Measurements from ENCODE around the gene SNAPC1. TPM values are rescaled to one million over a fixed set of nuclear protein-coding genes. Genes with fewer than 3 reads are reported as not detected.

SNAPC1 gene
- total and polyA plus RNA-seq, 2 donors (not counting 1 experiment from before 2014, with no cell fraction given), result 23.4 to 29.6 TPM

DNA sequence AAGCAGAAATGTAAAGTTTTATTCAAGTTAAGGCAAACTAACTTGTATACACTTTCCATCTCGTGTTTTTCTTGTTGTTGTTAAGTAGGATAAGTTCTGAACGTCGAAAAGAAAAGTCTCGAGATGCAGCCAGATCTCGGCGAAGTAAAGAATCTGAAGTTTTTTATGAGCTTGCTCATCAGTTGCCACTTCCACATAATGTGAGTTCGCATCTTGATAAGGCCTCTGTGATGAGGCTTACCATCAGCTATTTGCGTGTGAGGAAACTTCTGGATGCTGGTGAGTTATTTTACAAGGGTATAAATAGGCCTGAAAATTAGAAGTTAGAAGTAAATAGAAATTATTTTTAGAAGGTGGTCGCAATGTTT is 41.9 kb upstream of the SNAPC1 start:
- Histone ChIP-seq H2AFZ (ENCODE audit: low read length) (no peak overlapping the region), H3K27ac (ENCODE audit: insufficient read depth, low read length) (no peak overlapping the region), H3K9ac (ENCODE audit: insufficient read depth, low read length) (no peak overlapping the region), H3K4me1 (ENCODE audit: control insufficient read depth, extremely low read depth, insufficient read depth, low read length) (no peaks in the 10 kb centered on the region), H3K27me3 (ENCODE audit: control insufficient read depth, insufficient read depth, low read length) (no peaks in the 10 kb centered on the region), H3K79me2 (ENCODE audit: control insufficient read depth, insufficient read depth, low read length) (peaks cover 93% of the 10 kb centered on the region), H4K20me1 (ENCODE audit: control insufficient read depth, extremely low read depth, insufficient read depth, low read length) (peaks cover 13% of the 10 kb centered on the region), H3K4me3 (replicated peaks in 1 of 4; ENCODE audit: control extremely low read depth in 1 of 4, insufficient read depth in 1 of 4, low read depth in 3 of 4, low read length in 4 of 4) (no peak overlapping the region), H3K36me3 (ENCODE audit: control insufficient read depth, insufficient read depth, low read length) (peaks cover 1% of the 10 kb centered on the region), H3K4me2 (ENCODE audit: extremely low read depth, insufficient read depth, low read length) (no peak overlapping the region), H3K9me3 (ENCODE audit: control insufficient read depth, insufficient read depth, low read depth, low read length) (no peaks in the 10 kb centered on the region)
- TF ChIP-seq CTCF (conservative IDR thresholded peaks at IDR 0.05 in 1 of 2, IDR thresholded peaks at IDR 0.05 in 1 of 2; ENCODE audit: low read depth in 1 of 2, low read length in 2 of 2) (no peak), EZH2 (IDR thresholded peaks at IDR 0.05; ENCODE audit: low read length, missing control alignments) (no peak)
- DNase-seq (ENCODE audit: low read depth in 2 of 2), result peak in 1 of 2 donors; percentile 61

DNA sequence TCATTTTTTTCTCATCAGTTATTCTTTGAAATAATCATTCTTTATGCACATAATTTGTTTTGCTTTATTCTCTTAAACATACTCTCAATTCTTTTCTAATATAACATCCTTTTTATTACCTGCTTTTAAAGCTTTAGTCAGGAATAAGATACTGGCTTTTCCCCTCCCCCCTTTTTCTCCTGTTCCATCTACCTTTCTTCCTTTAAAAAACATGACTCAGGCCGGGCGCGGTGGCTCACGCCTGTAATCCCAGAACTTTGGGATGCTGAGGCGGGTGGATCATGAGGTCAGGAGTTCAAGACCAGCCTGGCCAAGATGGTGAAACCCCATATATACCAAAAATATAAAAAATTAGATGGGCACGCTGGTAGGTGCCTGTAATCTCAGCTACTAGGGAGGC is 41.5 kb upstream of the SNAPC1 start:
- no peak overlapping the region for H3K4me2 ChIP-seq (ENCODE audit: extremely low read depth, insufficient read depth, low read length)
- H3K4me3 ChIP-seq (replicated peaks in 1 of 4; ENCODE audit: control extremely low read depth in 1 of 4, insufficient read depth in 1 of 4, low read depth in 3 of 4, low read length in 4 of 4), result no peak overlapping the region
- H2AFZ ChIP-seq (ENCODE audit: low read length), result no peak overlapping the region
- H3K4me1 ChIP-seq (ENCODE audit: control insufficient read depth, extremely low read depth, insufficient read depth, low read length), result no peaks in the 10 kb centered on the region
- H3K9ac ChIP-seq (ENCODE audit: insufficient read depth, low read length), result no peak overlapping the region
- no peaks in the 10 kb centered on the region for H3K27me3 ChIP-seq (ENCODE audit: control insufficient read depth, insufficient read depth, low read length)
- H3K9me3 ChIP-seq (ENCODE audit: control insufficient read depth, insufficient read depth, low read depth, low read length), result no peaks in the 10 kb centered on the region
- peaks cover 93% of the 10 kb centered on the region for H3K79me2 ChIP-seq (ENCODE audit: control insufficient read depth, insufficient read depth, low read length)
- H3K27ac ChIP-seq (ENCODE audit: insufficient read depth, low read length), result no peak overlapping the region
- peaks cover 1% of the 10 kb centered on the region for H3K36me3 ChIP-seq (ENCODE audit: control insufficient read depth, insufficient read depth, low read length)
- H4K20me1 ChIP-seq (ENCODE audit: control insufficient read depth, extremely low read depth, insufficient read depth, low read length), result peaks cover 13% of the 10 kb centered on the region
- no peak for DNase-seq (ENCODE audit: low read depth in 2 of 2)
- TF ChIP-seq EZH2 (IDR thresholded peaks at IDR 0.05; ENCODE audit: low read length, missing control alignments), result no peak
- no peak for TF ChIP-seq CTCF (conservative IDR thresholded peaks at IDR 0.05 in 1 of 2, IDR thresholded peaks at IDR 0.05 in 1 of 2; ENCODE audit: low read depth in 1 of 2, low read length in 2 of 2)

DNA sequence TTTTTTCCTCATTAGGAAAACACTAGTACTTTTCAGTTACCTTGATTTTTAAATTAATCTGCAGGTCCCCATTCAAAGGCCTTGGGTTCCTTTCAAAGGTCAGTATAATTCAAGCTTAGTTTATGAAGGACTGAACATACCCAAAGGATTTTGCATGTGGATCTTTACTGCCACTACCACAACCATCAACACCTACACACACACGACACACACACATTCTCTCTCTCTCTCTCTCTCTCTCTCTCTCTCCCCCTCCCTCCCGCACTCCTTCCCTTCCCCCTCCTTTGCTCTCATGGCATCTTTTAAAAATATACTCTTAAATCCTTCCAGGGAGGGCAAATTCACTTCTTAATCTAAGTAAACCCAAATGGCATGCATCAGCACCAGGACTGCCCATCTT is 38.1 kb upstream of the SNAPC1 start:
- Histone ChIP-seq H3K4me2 (ENCODE audit: extremely low read depth, insufficient read depth, low read length) (no peak overlapping the region), H4K20me1 (ENCODE audit: control insufficient read depth, extremely low read depth, insufficient read depth, low read length) (no peaks in the 10 kb centered on the region), H3K36me3 (ENCODE audit: control insufficient read depth, insufficient read depth, low read length) (peaks cover 8% of the 10 kb centered on the region), H3K4me1 (ENCODE audit: control insufficient read depth, extremely low read depth, insufficient read depth, low read length) (no peaks in the 10 kb centered on the region), H3K4me3 (replicated peaks in 1 of 4; ENCODE audit: control extremely low read depth in 1 of 4, insufficient read depth in 1 of 4, low read depth in 3 of 4, low read length in 4 of 4) (no peak overlapping the region), H2AFZ (ENCODE audit: low read length) (no peak overlapping the region), H3K9ac (ENCODE audit: insufficient read depth, low read length) (no peak overlapping the region), H3K79me2 (ENCODE audit: control insufficient read depth, insufficient read depth, low read length) (peaks cover 89% of the 10 kb centered on the region), H3K9me3 (ENCODE audit: control insufficient read depth, insufficient read depth, low read depth, low read length) (no peaks in the 10 kb centered on the region), H3K27ac (ENCODE audit: insufficient read depth, low read length) (no peak overlapping the region), H3K27me3 (ENCODE audit: control insufficient read depth, insufficient read depth, low read length) (no peaks in the 10 kb centered on the region)
- no peak for DNase-seq (ENCODE audit: low read depth in 2 of 2)
- TF ChIP-seq CTCF (conservative IDR thresholded peaks at IDR 0.05 in 1 of 2, IDR thresholded peaks at IDR 0.05 in 1 of 2; ENCODE audit: low read depth in 1 of 2, low read length in 2 of 2) (no peak), EZH2 (IDR thresholded peaks at IDR 0.05; ENCODE audit: low read length, missing control alignments) (no peak)

Measured in fibroblast of lung (primary cell).